MCF 10A (cell line): Measurements from ENCODE around the gene CD79B. TPM values are rescaled to one million over a fixed set of nuclear protein-coding genes. Genes with fewer than 3 reads are reported as not detected.
A peak's percentile ranks its signal among the peaks of the same experiment; 100 is the strongest.
"Not testable (repeated sequence)": the region's sequence is repeated elsewhere in the genome, so short reads cannot be mapped to it uniquely, and the experiment has no call there.

ENCODE experiments used
- BruUV-seq: library from RNA; stranded (reverse); fragments of 400-500 nt; replicated peaks from 2 replicates; lab custom pipeline; 2021; lab: Mats Ljungman, UMichigan
- CTCF ChIA-PET: fragments of 300-600 bp; sonication (Branson Sonifier 250); formaldehyde crosslinking; extraction: SDS; loops from one replicate; lab custom pipeline; 2021; ENCODE audit warnings: antibody characterized with exemption, inconsistent platforms; lab: Yijun Ruan, JAX
- POLR2A ChIA-PET: fragments of 300-600, 350-650 bp; sonication (Branson Sonifier 250); formaldehyde crosslinking; extraction: SDS; loops from one replicate; lab custom pipeline; 2020; ENCODE audit warnings: antibody characterized with exemption, inconsistent platforms; lab: Yijun Ruan, JAX
- DNase-seq: peaks from one replicate; pipeline ENCODE4 v3.0.0-alpha.2; 2018; ENCODE audit not compliant: unreplicated experiment
- H3K27ac Mint-ChIP-seq: one replicate; pipeline ENCODE4 v1.8.0; 2022; ENCODE audit warnings: mild to moderate bottlenecking, low read depth, mixed read lengths; ENCODE audit not compliant: unreplicated experiment
- H3K27me3 Mint-ChIP-seq: one replicate; pipeline ENCODE4 v1.8.0; 2022; ENCODE audit warnings: mixed read lengths; ENCODE audit not compliant: insufficient read depth, unreplicated experiment
- H3K36me3 Mint-ChIP-seq: one replicate; pipeline ENCODE4 v1.8.0; 2022; ENCODE audit warnings: mild to moderate bottlenecking, moderate library complexity, mixed read lengths; ENCODE audit not compliant: insufficient read depth, unreplicated experiment
- H3K4me1 Mint-ChIP-seq: one replicate; pipeline ENCODE4 v1.8.0; 2022; ENCODE audit warnings: mixed read lengths; ENCODE audit not compliant: insufficient read depth, unreplicated experiment
- H3K4me3 Mint-ChIP-seq: one replicate; pipeline ENCODE4 v1.8.0; 2022; ENCODE audit warnings: mild to moderate bottlenecking, moderate library complexity, mixed read lengths; ENCODE audit not compliant: unreplicated experiment
- H3K9me3 Mint-ChIP-seq: one replicate; pipeline ENCODE4 v1.8.0; 2022; ENCODE audit warnings: mixed read lengths; ENCODE audit not compliant: unreplicated experiment
- CTCF ChIP-seq: fragments of 200-600 bp; IDR thresholded peaks from one replicate; pipeline ENCODE4 v1.8.0; 2022; ENCODE audit warnings: antibody characterized with exemption, mild to moderate bottlenecking; ENCODE audit not compliant: unreplicated experiment
- intact Hi-C: fragments of 100-400 bp; cut with micrococcal nuclease; formaldehyde crosslinking; loops from 2 replicates; pipeline ENCODE4 v1.14.1; 2022
- total RNA-seq: library from RNA; stranded (reverse); gene quantifications from 2 replicates; pipeline ENCODE4 v1.2.3, GENCODE V29; 2022

The CD79B gene
- total RNA-seq, 1 experiment from 2014 or later, result not detected

- BruUV-seq, result no TSS peak
- Mint-ChIP-seq H3K9me3 (no peaks in the 10 kb centered on the region), H3K4me1 (peaks cover 5% of the 10 kb centered on the region), H3K27me3 (peaks cover 13% of the 10 kb centered on the region), H3K27ac (no peak overlapping the region), H3K36me3 (no peaks in the 10 kb centered on the region), H3K4me3 (no peak overlapping the region)
- intact Hi-C loops, result loop anchor here (1.0 to 10.0 kb wide), 4 partner anchors 71 to 365 kb away; no protein-coding TSS in a partner anchor
- peak; percentile 64 for DNase-seq
- ChIA-PET POLR2A (interaction anchor here (0.6 kb wide), 1 partner anchor 112 kb away, joined by 4 read pairs; no protein-coding TSS in a partner anchor), CTCF (interaction anchor here (0.5 to 5.0 kb wide), 42 partner anchors 9 to 363 kb away, joined by 3 to 63 read pairs (median 4); partner anchors contain the start of genes CD79B, CSHL1 and ICAM2)
- TF ChIP-seq CTCF, result peak; percentile 90
Observed at GRCh38 chr17:63919311-63919723, 12.8 kb downstream of the CD79B start.

GRCh38 chr17:63918789-63919305 is 13.3 kb downstream of the CD79B start, which contains the start of gene GH1:
GH1 (minus strand) TSS chr17:63918839; CDS start chr17:63918776, 63 bp downstream.
- DNase-seq, H3K27ac Mint-ChIP-seq, H3K36me3 Mint-ChIP-seq, POLR2A ChIA-PET, H3K4me3 Mint-ChIP-seq, H3K4me1 Mint-ChIP-seq, BruUV-seq, H3K9me3 Mint-ChIP-seq: not testable (repeated sequence)
- H3K27me3 Mint-ChIP-seq, result peaks cover 13% of the 10 kb centered on the region
- intact Hi-C loops, result loop anchor here (1.0 to 10.0 kb wide), 4 partner anchors 72 to 366 kb away; no protein-coding TSS in a partner anchor
- CTCF ChIA-PET, result interaction anchor here (0.5 to 5.0 kb wide), 31 partner anchors 8 to 501 kb away, joined by 3 to 63 read pairs (median 5); partner anchors contain the start of genes CD79B and CSHL1

DNA sequence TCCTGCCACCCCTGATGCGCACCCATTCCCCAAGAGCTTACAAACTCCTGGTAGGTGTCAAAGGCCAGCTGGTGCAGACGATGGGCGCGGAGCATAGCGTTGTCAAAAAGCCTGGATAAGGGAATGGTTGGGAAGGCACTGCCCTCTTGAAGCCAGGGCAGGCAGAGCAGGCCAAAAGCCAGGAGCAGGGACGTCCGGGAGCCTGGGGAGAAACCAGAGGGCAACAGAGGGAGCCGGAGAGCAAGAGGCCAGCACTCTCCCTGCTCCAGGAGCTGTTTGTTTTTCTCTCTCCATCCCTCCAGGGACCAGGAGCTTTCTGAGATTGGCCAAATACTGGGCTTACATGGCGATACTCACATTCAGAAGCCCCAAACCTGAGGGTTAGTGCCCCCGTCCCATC is 13.8 kb downstream of the CD79B start:
- Mint-ChIP-seq H3K9me3 (no peaks in the 10 kb centered on the region), H3K27me3 (peaks cover 13% of the 10 kb centered on the region), H3K4me3 (no peak overlapping the region), H3K4me1 (peaks cover 5% of the 10 kb centered on the region), H3K27ac (no peak overlapping the region), H3K36me3 (no peaks in the 10 kb centered on the region)
- CTCF ChIA-PET, result interaction anchor here (0.7 to 5.0 kb wide), 17 partner anchors 10 to 502 kb away, joined by 3 to 63 read pairs (median 6); partner anchors contain the start of gene CD79B
- no TSS peak for BruUV-seq
- POLR2A ChIA-PET, result interaction anchor here (0.6 kb wide), 1 partner anchor 195 kb away, joined by 3 read pairs; no protein-coding TSS in a partner anchor
- intact Hi-C loops, result loop anchor here (2.0 to 10.0 kb wide), 3 partner anchors 72 to 366 kb away; no protein-coding TSS in a partner anchor
- no peak for DNase-seq
- no peak for TF ChIP-seq CTCF

DNA sequence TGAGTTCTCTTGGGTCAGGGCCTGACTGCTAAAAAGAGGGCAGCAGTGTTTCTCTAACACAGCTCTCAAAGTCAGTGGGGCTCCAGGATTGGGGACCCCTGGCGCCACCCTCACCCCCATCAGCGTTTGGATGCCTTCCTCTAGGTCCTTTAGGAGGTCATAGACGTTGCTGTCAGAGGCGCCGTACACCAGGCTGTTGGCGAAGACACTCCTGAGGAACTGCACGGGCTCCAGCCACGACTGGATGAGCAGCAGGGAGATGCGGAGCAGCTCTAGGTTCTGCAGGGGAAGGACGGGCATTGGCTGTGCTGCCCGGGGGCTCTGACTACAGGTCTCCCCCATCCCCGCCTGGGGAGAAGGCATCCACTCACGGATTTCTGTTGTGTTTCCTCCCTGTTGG is 14.5 kb downstream of the CD79B start:
- no peak overlapping the region for H3K4me3 Mint-ChIP-seq
- DNase-seq, result no peak
- no TSS peak for BruUV-seq
- H3K4me1 Mint-ChIP-seq, result peaks cover 5% of the 10 kb centered on the region
- no peak overlapping the region for H3K27ac Mint-ChIP-seq
- no peaks in the 10 kb centered on the region for H3K36me3 Mint-ChIP-seq
- CTCF ChIA-PET, result interaction anchor here (1.1 to 5.0 kb wide), 6 partner anchors 11 to 293 kb away, joined by 3 to 63 read pairs (median 26); no protein-coding TSS in a partner anchor
- H3K9me3 Mint-ChIP-seq, result no peaks in the 10 kb centered on the region
- TF ChIP-seq CTCF, result no peak
- intact Hi-C loops, result loop anchor here (2.0 to 10.0 kb wide), 3 partner anchors 73 to 367 kb away; no protein-coding TSS in a partner anchor
- peaks cover 13% of the 10 kb centered on the region for H3K27me3 Mint-ChIP-seq
- POLR2A ChIA-PET, result interaction anchor here (0.6 kb wide), 1 partner anchor 195 kb away, joined by 3 read pairs; no protein-coding TSS in a partner anchor

GRCh38 chr17:63917206-63917605 is 14.9 kb downstream of the CD79B start:
- H3K27ac Mint-ChIP-seq, BruUV-seq, POLR2A ChIA-PET, DNase-seq, H3K9me3 Mint-ChIP-seq, H3K36me3 Mint-ChIP-seq, H3K4me3 Mint-ChIP-seq, H3K4me1 Mint-ChIP-seq: not testable (repeated sequence)
- intact Hi-C loops, result loop anchor here (10.0 kb wide), 1 partner anchor 368 kb away; no protein-coding TSS in a partner anchor
- CTCF ChIA-PET, result interaction anchor here (3.5 to 5.0 kb wide), 3 partner anchors 109 to 216 kb away, joined by 33 to 63 read pairs (median 40); no protein-coding TSS in a partner anchor
- H3K27me3 Mint-ChIP-seq, result peaks cover 13% of the 10 kb centered on the region
